GM18517 (cell line): ENCODE measurements around the gene ADGRG3.

Experiments
- ATAC-seq: cut with Tn5 transposase; IDR thresholded peaks from one replicate; pipeline ENCODE4 v1.9.1; 2021; ENCODE audit warnings: mild to moderate bottlenecking, moderate library complexity; ENCODE audit not compliant: unreplicated experiment

Gene ADGRG3

DNA sequence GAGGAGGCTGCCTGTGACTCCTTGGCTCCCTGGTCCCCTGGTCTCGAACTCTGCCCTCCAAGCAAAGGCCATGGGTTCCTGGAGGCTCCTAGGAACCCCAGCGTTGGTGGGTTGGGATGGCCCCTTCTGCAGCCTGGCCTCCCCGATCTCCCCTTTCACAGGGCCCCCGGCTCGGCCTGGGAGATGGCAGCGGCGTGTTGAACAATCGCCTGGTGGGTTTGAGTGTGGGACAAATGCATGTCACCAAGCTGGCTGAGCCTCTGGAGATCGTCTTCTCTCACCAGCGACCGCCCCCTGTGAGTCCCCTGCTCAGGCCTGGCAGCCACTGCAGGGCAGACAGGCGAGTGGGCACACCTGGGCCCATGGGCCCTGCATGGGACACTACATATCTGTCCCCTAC lies 10.9 kb downstream of the ADGRG3 start:
- no peak for ATAC-seq

DNA sequence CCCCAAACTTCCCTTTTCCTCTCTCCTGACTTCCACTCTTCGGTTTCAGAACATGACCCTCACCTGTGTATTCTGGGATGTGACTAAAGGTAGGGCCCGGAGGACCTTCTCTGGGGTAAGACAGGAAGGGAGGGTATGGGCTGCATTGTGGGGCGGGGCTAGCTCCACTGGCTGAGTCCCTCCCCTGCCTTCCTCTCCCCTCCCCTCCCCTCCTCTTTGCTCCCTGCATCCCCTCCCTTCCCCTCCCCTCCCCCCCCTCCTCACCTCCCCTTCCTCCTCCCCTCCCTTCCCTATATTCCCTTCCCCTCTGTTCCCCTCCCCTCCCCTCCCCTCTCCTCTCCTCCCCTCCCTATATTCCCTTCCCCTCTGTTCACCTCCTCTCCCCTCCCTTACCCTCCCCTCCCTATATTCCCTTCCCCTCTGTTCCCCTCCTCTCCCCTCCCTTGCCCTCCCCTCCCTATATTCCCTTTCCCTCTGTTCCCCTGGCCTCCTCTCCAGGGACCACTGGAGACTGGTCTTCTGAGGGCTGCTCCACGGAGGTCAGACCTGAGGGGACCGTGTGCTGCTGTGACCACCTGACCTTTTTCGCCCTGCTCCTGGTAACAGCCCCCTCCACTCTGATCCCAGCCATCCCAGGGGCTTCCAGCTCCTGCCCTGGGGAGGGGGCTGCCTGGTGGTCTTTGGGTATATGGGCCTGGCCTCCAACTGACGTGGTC lies 11.8 kb downstream of the ADGRG3 start:
- no peak for ATAC-seq

DNA sequence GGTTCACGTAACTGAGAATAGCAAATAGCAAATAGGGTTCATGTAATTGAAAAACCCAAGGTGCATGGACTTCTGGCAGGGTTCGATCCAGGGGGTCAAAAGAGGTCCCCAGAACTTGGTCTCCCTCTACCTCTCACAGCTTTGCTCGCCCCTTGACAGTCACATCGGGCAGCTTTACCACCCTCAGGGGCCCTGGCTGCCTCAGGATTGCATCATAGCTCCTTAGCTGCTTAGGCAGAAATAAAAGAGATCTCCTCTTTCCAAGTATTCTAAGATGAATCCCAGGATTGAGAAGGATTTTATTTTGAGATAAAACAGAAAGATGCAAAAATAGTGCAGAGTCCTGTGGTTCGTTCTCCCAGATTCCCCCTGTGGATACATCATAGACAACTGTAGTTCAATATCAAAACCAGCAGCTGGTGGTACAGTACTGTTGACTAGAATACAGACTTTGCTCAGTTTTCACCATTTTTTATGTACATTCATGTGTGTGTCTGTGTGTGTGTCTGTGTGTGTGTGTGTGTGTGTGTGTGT lies 12.8 kb downstream of the ADGRG3 start:
- ATAC-seq = no peak

DNA sequence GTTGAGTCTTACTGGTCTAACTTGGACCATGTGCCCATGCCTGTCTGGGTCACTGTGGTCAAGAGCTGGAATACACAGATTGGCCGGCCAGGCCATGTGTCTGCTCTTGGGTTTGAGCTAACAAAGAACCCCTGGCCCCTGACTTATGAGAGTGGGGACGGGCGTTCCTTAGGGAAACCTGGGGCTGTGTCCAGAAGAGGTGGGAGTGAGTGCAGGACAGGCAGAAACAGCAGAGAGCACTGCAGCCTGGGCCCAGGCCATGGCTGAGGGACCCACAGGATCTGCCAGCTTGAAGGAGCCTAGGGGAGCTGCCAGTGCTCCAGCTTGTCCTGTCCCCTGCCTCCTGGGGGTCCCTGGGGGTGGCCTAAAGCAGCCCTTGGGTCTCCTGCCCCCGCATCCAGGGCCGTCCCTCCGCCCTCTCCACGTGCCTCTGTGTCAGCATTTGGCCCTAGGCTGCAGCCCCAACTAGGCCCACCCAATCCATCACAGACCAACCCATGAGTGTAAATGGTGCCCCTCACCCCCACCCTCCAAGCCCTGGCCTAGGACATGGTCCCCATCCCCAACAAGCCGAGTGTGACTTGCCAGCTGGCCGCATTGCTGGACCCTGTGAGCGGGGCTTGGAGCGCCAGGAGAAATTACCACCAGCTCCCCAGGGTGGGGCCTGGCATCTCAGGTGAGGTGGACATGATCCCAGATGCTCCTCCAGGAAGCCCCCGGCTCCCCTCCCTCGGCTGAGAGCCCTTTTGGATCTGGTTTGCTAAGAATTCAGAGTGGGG lies 14.0 kb downstream of the ADGRG3 start:
- ATAC-seq = no peak

- no peak for ATAC-seq
These were observed 14.9 kb downstream of the ADGRG3 start for GRCh38 chr16:57682809-57683635.

- ATAC-seq = no peak
These were observed 15.8 kb downstream of the ADGRG3 start for GRCh38 chr16:57683636-57684545.

DNA sequence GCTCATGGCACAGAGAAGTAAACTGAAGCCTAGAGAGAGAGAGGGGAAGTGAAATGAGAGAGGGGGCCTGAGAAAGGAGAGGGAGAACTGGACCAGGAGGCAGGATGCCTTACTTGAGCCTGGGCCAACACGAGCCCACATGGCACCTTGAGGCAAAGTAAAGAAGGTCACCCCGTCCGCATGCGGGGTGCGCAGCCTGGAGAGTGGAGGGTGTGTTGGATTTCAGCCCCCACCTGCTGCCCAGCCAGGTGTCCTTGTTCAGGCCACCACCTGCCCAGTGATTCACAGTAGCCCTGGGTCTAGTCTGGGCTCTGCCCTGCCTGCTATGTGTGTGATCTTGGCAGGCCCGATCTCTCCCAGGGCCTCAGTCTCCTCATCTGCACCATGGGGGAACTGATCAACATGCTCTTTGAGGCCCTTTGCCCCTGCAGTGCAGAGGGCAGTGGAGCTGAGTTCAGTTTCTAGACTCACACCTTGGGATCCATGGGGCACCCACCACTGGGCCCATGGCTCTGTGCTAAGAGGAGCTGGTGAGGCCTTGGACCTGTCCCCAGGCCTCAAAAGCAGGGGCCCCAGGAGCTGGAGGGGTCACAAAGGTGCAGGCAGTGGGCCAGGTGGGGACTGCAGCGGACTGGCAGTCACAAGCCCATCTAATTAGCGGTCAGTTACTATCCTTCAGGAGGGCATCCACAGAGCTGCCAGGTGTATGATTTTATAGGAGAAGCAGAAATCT lies 16.7 kb downstream of the ADGRG3 start:
- no peak for ATAC-seq

- ATAC-seq = no peak
These were observed 17.5 kb downstream of the ADGRG3 start for GRCh38 chr16:57685633-57686032.

- ATAC-seq = no peak
These were observed 18.5 kb downstream of the ADGRG3 start for GRCh38 chr16:57686577-57686976.

- ATAC-seq = no peak
These were observed 19.3 kb downstream of the ADGRG3 start for GRCh38 chr16:57687363-57687929.

- no peak for ATAC-seq
These were observed 20.4 kb downstream of the ADGRG3 start for GRCh38 chr16:57688487-57688986.

- ATAC-seq = no peak
These were observed 21.1 kb downstream of the ADGRG3 start for GRCh38 chr16:57688987-57689761.

DNA sequence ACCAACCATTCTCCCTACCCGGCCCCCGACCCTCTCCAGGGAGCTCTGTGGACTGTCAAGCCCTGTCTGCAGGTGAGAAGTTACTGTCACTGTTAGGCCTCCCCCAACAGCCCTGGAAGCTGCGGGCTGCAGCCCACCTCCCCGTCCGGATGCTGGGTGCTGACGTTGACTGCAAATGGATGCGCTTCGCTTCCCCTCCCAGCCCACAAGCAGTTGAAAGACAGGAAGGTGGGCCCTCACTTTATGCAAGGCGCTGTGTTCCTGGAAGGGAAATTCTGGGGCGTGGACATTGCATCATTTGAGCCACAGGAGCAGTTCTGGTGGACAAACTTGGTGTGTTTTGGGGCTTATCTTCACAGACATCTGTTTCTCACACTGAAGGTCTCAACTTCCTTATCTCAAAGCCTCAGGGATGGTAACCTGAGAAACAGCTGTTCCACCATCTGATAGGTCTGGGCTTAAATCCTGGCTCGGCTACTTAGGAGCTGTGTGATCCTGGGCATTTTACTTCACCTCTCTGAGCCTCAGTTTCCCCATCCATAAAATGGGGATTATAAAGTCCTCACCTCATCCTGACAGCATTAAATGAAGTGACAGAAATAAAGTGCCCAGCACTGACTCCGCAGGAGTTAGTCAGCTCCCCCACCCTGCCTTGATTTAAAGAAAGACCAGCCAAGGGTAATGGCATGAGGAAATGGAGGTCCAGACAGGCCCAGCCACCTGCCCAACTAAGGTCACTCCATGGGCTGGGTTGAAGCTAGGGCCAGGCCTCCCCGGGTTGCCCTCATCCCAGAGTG lies 21.9 kb downstream of the ADGRG3 start:
- ATAC-seq = peak; percentile 49

DNA sequence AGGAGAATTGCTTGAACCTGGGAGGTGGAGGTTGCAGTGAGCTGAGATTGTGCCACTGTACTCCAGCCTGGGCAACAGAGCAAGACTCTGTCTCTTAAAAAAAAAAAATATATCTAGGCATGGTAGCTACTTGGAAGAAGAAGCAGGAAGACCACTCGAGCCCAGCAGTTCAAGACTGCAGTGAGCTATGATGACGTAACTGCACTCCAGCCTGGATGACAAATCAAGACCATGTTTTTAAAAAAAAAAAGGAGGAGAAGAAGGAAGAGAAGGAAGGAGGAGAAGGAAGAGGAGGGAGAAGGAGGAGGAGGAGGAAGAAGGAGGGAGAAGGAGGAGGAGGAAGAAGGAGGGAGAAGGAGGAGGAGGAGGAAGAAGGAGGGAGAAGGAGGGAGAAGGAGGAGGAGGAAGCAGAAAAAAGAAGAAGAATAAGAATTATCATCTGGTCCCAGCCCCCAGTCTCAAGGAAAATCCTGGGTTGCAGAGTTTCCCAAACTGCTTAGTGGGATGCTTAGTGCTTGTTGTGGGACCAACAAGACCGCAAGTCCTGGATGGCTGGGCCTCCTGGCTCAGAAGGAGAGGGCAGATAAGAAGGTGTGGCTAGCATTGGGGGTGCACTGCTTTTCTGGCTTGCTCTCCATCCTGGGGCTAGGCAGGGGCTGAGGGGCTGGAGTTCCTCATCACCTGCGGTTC lies 22.8 kb downstream of the ADGRG3 start:
- ATAC-seq = no peak

DNA sequence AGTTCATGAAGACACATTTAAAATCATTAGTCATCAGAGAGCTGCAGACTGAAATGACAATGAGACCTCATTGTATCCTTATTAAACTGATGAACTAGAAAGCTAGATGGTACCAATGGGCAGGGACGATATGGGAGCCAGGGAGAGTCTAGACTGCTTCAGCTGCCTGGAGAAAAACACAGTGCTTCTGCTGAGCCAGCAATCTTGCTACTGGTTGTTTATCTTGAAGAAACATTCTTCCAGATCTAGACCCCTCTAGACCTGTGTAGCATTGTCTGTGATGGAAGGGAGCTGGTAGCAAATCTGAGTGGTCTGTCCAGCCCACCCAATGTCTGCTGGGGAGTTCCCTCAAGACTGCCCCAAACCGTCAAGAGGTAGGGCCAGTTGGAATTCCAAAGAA lies 24.5 kb downstream of the ADGRG3 start:
- ATAC-seq = no peak

DNA sequence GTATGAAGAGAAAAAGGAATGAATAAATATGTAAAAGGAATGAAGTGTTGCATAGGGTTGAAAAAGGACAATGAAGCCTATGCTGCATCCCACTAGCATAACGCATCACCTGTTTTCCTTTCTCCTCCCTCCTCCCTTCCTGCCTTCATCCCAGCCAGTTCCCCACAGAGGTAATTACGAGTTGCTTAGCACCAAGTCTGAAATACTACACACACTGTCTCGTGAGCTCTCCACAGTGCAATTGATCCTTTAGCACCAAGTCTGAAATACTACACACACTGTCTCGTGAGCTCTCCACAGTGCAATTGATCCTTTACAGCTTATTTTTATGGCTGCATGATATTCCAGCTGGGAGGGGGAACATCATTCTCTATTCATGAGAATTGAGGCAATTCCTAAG lies 25.4 kb downstream of the ADGRG3 start:
- no peak for ATAC-seq

GRCh38 chr16:57694231-57694724 lies 26.2 kb downstream of the ADGRG3 start:
- ATAC-seq = no peak
